Measurements from ENCODE around the gene MIR17HG. TPM values are rescaled to one million over a fixed set of nuclear protein-coding genes. Genes with fewer than 3 reads are reported as not detected.

MIR17HG gene
- total RNA-seq, 4 donors from 2014 or later, result 0.95 to 21.0 (median 4.5) TPM

DNA sequence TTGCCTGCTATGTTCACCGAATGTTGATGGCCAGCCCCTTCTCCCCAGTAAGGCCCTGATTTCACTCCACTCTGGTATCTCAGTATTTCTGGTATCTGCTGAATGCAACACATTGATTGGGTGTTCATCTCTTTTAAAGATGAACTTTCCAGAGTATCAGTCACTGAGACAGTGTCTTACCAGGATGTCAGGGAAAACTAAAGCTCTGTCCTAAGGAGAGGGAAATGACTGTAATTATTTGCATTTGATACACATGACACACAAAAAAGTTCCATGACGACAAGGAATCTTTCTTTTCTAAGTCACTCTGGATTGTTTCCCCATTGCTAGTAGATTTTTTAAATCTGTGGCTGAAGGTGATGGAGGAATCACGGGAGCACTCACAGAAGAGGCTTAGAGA lies 53.2 kb downstream of the MIR17HG start:
- Histone ChIP-seq H3K27ac (no peak overlapping the region), H3K4me1 (peaks cover 7 to 17% (median 8%) of the 10 kb centered on the region in 3 donors), H3K36me3 (no peaks in the 10 kb centered on the region), H3K4me3 (no peak overlapping the region), H3K9me3 (no peaks in the 10 kb centered on the region), H3K27me3 (peaks cover 0 to 61% (median 19%) of the 10 kb centered on the region in 4 donors)
- DNase-seq, result no peak
- WGBS, 2 donors, result 82 to 87% methylated on average over 3 of the region's 3 CpGs
- intact Hi-C loops (cut with DNase I), result no loop called here
- no peak for TF ChIP-seq POLR2A (IDR thresholded peaks at IDR 0.05)
- TF ChIP-seq, protein P1, sequence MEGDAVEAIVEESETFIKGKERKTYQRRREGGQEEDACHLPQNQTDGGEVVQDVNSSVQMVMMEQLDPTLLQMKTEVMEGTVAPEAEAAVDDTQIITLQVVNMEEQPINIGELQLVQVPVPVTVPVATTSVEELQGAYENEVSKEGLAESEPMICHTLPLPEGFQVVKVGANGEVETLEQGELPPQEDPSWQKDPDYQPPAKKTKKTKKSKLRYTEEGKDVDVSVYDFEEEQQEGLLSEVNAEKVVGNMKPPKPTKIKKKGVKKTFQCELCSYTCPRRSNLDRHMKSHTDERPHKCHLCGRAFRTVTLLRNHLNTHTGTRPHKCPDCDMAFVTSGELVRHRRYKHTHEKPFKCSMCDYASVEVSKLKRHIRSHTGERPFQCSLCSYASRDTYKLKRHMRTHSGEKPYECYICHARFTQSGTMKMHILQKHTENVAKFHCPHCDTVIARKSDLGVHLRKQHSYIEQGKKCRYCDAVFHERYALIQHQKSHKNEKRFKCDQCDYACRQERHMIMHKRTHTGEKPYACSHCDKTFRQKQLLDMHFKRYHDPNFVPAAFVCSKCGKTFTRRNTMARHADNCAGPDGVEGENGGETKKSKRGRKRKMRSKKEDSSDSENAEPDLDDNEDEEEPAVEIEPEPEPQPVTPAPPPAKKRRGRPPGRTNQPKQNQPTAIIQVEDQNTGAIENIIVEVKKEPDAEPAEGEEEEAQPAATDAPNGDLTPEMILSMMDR (IDR thresholded peaks at IDR 0.05), result no peak

DNA sequence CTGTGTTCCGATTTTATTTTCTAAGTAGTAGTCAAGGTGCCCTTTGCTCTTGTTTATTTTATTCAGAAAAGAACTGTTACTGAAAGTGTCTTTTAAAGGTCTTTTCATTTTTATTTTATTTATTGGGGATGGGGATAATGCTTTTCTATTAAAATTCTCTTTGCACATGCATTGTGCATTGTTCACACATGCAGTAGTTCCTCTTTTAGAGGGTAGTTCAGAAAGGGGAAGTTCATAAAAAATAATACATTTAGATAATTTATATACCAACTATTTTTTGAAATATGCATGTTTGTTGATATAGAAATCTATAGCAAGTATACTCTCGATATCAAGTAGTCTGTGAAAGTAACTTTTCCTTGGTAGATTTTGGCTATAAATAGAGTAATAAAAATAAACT lies 54.4 kb downstream of the MIR17HG start:
- 62 to 69% methylated on average over 2 of the region's 2 CpGs for WGBS, 2 donors
- H3K4me1 ChIP-seq, result peaks cover 7 to 17% (median 8%) of the 10 kb centered on the region in 3 donors
- no peaks in the 10 kb centered on the region for H3K9me3 ChIP-seq
- no peak for DNase-seq
- H3K27ac ChIP-seq, result no peak overlapping the region
- intact Hi-C loops (cut with DNase I), result no loop called here
- TF ChIP-seq POLR2A (IDR thresholded peaks at IDR 0.05), result no peak
- TF ChIP-seq, protein P1 (IDR thresholded peaks at IDR 0.05), result no peak
- no peaks in the 10 kb centered on the region for H3K36me3 ChIP-seq
- no peak overlapping the region for H3K4me3 ChIP-seq
- H3K27me3 ChIP-seq, result peaks cover 0 to 49% (median 18%) of the 10 kb centered on the region in 4 donors

Other genes with a start within 250 kb of the MIR17HG start
- gene GPC5, start 50.9 kb downstream of the MIR17HG start, total RNA-seq, result not detected

Measured in esophagus squamous epithelium (tissue), 5 donors.